HepG2 (cell line): ENCODE measurements around the gene IFITM10. TPM values are rescaled to one million over a fixed set of nuclear protein-coding genes. Genes with fewer than 3 reads are reported as not detected.

ENCODE experiments used
- ATAC-seq: fragments of 200-7000 bp; cut with Tn5 transposase; 3 replicates; pipeline ENCODE4 v1.9.1; 2020; ENCODE audit warnings: mild to moderate bottlenecking, moderate library complexity
- BruUV-seq: library from RNA; stranded (reverse); fragments of 400-500 nt; replicated peaks from 2 replicates; lab custom pipeline; 2021; lab: Mats Ljungman, UMichigan
- CTCF ChIA-PET: fragments of 300-600 bp; formaldehyde crosslinking; extraction: SDS; loops from one replicate; lab custom pipeline; 2021; ENCODE audit warnings: low total read pairs, inconsistent platforms, low intra/inter-chr PET ratio; lab: Yijun Ruan, JAX
- POLR2A ChIA-PET: fragments of 350-600 bp; sonication (Branson Sonifier 250); formaldehyde crosslinking; loops from one replicate; lab custom pipeline; 2020; ENCODE audit warnings: antibody characterized with exemption, inconsistent platforms; lab: Yijun Ruan, JAX
- DNase-seq: peaks from one replicate; pipeline ENCODE4 v3.0.0-alpha.2; 2015; ENCODE audit warnings: low spot score
- FAIRE-seq: peaks from 3 replicates; lab custom pipeline; 2011; peaks lifted over from hg19 to GRCh38; lab: Jason Lieb, UNC
- H2AFZ ChIP-seq: one replicate; pipeline ENCODE4 v1.6.1; 2011; ENCODE audit warnings: low read length, inconsistent platforms
- H3K27ac ChIP-seq: fragments of 300-600 bp; 3 replicates; pipeline ENCODE4 v1.8.0; 2011; ENCODE audit warnings: mixed run types, mild to moderate bottlenecking, mixed read lengths, low read length, inconsistent platforms; ENCODE audit not compliant: insufficient read depth; ENCODE audit errors: extremely low read length
- H3K27me3 ChIP-seq, 2 experiments: fragments of 200-600 bp in 1 of 2; 2 replicates in 1 of 2; 3 replicates in 1 of 2; pipeline versions ENCODE4 v1.6.0 to v1.8.0; 2011; ENCODE audit warnings: low read length in 2 of 2, mild to moderate bottlenecking in 2 of 2, moderate library complexity in 2 of 2, inconsistent platforms in 1 of 2; ENCODE audit not compliant: insufficient read depth in 2 of 2, control insufficient read depth in 1 of 2
- H3K36me3 ChIP-seq, 2 experiments: fragments of 200-600 bp in 1 of 2; replicated peaks in 1 of 2; 2 replicates in 1 of 2; 3 replicates in 1 of 2; pipeline versions ENCODE4 v1.5.1 to v1.8.0; 2011; ENCODE audit warnings: low read length in 2 of 2, inconsistent platforms in 1 of 2; ENCODE audit not compliant: insufficient read depth in 2 of 2, control insufficient read depth in 1 of 2
- H3K4me1 ChIP-seq: 2 replicates; pipeline ENCODE4 v1.5.1; 2012; ENCODE audit warnings: low read length, inconsistent platforms; ENCODE audit not compliant: insufficient read depth
- H3K4me2 ChIP-seq: 2 replicates; pipeline ENCODE4 v1.6.0; 2011; ENCODE audit warnings: low read depth, low read length, inconsistent platforms
- H3K4me3 ChIP-seq, 3 experiments: fragments of 200-600 bp in 1 of 3; sonication (generic), shearing (Covaris generic) in 1 of 3; replicated peaks in 1 of 3; 2 replicates each; pipeline ENCODE4 v1.5.1; 2011 to 2016; ENCODE audit warnings: low read length in 3 of 3, inconsistent platforms in 2 of 3, low read depth in 2 of 3, mild to moderate bottlenecking in 2 of 3, control low read depth in 1 of 3, mixed read lengths in 1 of 3; ENCODE audit not compliant: insufficient read depth in 1 of 3
- H3K79me2 ChIP-seq: one replicate; pipeline ENCODE4 v1.6.1; 2011; ENCODE audit warnings: low read length, inconsistent platforms; ENCODE audit not compliant: insufficient read depth
- H3K9ac ChIP-seq: 2 replicates; pipeline ENCODE4 v1.6.0; 2011; ENCODE audit warnings: mild to moderate bottlenecking, low read depth, low read length, inconsistent platforms; ENCODE audit not compliant: insufficient read depth
- H3K9me3 ChIP-seq: 2 replicates; pipeline ENCODE4 v1.5.1; 2012; ENCODE audit warnings: mild to moderate bottlenecking, low read length
- H4K20me1 ChIP-seq: 2 replicates; pipeline ENCODE4 v1.6.0; 2011; ENCODE audit warnings: inconsistent platforms, mild to moderate bottlenecking, low read length, moderate library complexity; ENCODE audit not compliant: insufficient read depth
- AGO2 ChIP-seq: fragments of 200-400 bp; formaldehyde crosslinking; optimal IDR thresholded peaks from 2 replicates; pipeline ENCODE3; 2017; ENCODE audit warnings: mild to moderate bottlenecking, low read depth, low read length, moderate library complexity
- CBX5 ChIP-seq: sonication (generic); formaldehyde crosslinking; IDR thresholded peaks from 2 replicates; pipeline ENCODE4 v1.4.0; 2020; ENCODE audit warnings: missing genetic modification reagents, borderline replicate concordance
- GABPA ChIP-seq, 2 experiments: IDR thresholded peaks; 2 replicates each; pipeline ENCODE4 v1.6.1; 2011 to 2016; ENCODE audit warnings: low read depth in 2 of 2, low read length in 1 of 2, missing biosample characterization in 1 of 2, missing genetic modification characterization in 1 of 2
- JUNB ChIP-seq: sonication (generic); formaldehyde crosslinking; IDR thresholded peaks from 2 replicates; pipeline ENCODE4 v1.8.0; 2022; ENCODE audit warnings: missing genetic modification reagents, mild to moderate bottlenecking, borderline replicate concordance
- RBFOX2 ChIP-seq: fragments of 200-400 bp; formaldehyde crosslinking; IDR thresholded peaks from 2 replicates; pipeline ENCODE4 v1.6.1; 2017; ENCODE audit warnings: low read depth, mild to moderate bottlenecking, low read length
- RORA ChIP-seq: sonication (generic); formaldehyde crosslinking; IDR thresholded peaks from 2 replicates; pipeline ENCODE4 v1.5.0; 2020; ENCODE audit warnings: mild to moderate bottlenecking, missing genetic modification reagents, moderate library complexity
- SIX4 ChIP-seq: sonication (generic); formaldehyde crosslinking; IDR thresholded peaks from 2 replicates; pipeline ENCODE4 v1.4.0; 2020; ENCODE audit warnings: missing genetic modification reagents
- SMARCC2 ChIP-seq: fragments of 450-650 bp; IDR thresholded peaks from 2 replicates; pipeline ENCODE4 v1.6.1; 2017; ENCODE audit warnings: antibody characterized with exemption, mild to moderate bottlenecking
- TAF1 ChIP-seq: sonication (generic); formaldehyde crosslinking; IDR thresholded peaks from 2 replicates; pipeline ENCODE4 v1.4.0; 2020; ENCODE audit warnings: missing genetic modification reagents
- ZBTB33 ChIP-seq: sonication (generic); formaldehyde crosslinking; IDR thresholded peaks from 2 replicates; pipeline ENCODE4 v1.4.0; 2020; ENCODE audit warnings: missing genetic modification reagents
- ZBTB38 ChIP-seq: sonication (generic); formaldehyde crosslinking; IDR thresholded peaks from 2 replicates; pipeline ENCODE4 v1.5.1; 2020; ENCODE audit warnings: mild to moderate bottlenecking, missing genetic modification reagents
- WGBS: methylation state at CpG from one replicate; pipeline ENCODE4 v1.1.6; 2017; ENCODE audit warnings: low lambda C conversion rate; 5-methylcytosine and 5-hydroxymethylcytosine counted together
- in situ Hi-C: cut with HindIII; loops from 2 replicates; pipeline ENCODE4 v1.10.0; 2017; ENCODE audit warnings: low pct_unique_long_range_greater_than_20kb; ENCODE audit not compliant: extremely low pct_ligation_motif_present
- intact Hi-C: fragments of 100-400 bp; cut with micrococcal nuclease; formaldehyde crosslinking; loops from one replicate; pipeline ENCODE4 v1.10.0; 2022; ENCODE audit not compliant: unreplicated experiment
- polyA plus RNA-seq, 8 experiments: library from polyadenylated mRNA; depleted of rRNA in 3 of 8; stranded (reverse) in 7 of 8; unstranded in 1 of 8; fragments of >200 nt; fragmentation: Illumina TruSeq in 4 of 8; extraction: Trizol in 4 of 8; gene quantifications; 2 replicates each; pipeline versions ENCODE4 v1.2.1 to v1.2.3, GENCODE V29; 2011 to 2016; ENCODE audit warnings: low read depth in 4 of 8, missing spikeins in 1 of 8, mixed read lengths in 1 of 8; ENCODE audit not compliant: insufficient read depth in 1 of 8
- total RNA-seq, 5 experiments: library from RNA; depleted of rRNA; stranded (reverse); fragments of >200 nt; fragmentation: Illumina TruSeq; extraction: Trizol; gene quantifications; 2 replicates each; pipeline ENCODE4 v1.2.3, GENCODE V29; 2016; ENCODE audit warnings: low read depth in 1 of 5

Gene IFITM10
- total and polyA plus RNA-seq, 2 of the 13 experiments (the other 11 are each of a cell fraction or from before 2014, with no cell fraction given) = 0.09 to 0.13 TPM

GRCh38 chr11:1751999-1752906 is 1.9 kb upstream of the IFITM10 start:
- TF ChIP-seq SMARCC2 (no peak), TAF1 (no peak), CBX5 (CRISPR knock-in tag) (no peak), RBFOX2 (peak; percentile 44; the same call in 1 of the 2 replicates), SIX4 (CRISPR knock-in tag) (no peak), AGO2 (peak; percentile 59), JUNB (CRISPR knock-in tag) (no peak), ZBTB33 (peak; percentile 88), GABPA (IDR thresholded peaks at IDR 0.05; ENCODE audit: low read depth, low read length) (no peak), GABPA (CRISPR knock-in tag; IDR thresholded peaks at IDR 0.05; ENCODE audit: low read depth) (no peak), ZBTB38 (0 out of 2 replicates have a peak, but pooled peaks have one; percentile 25), RORA (CRISPR knock-in tag) (no peak)
- TF ChIP-seq, all 625 proteins: peak for 4
- Histone ChIP-seq H3K9ac (no peak overlapping the region), H3K9me3 (no peaks in the 10 kb centered on the region), H3K27ac (no peak overlapping the region), H3K79me2 (no peaks in the 10 kb centered on the region), H3K27me3 (peaks cover 0 to 2% of the 10 kb centered on the region in 2 experiments; a peak in 1 of 5 replicates), H3K4me2 (no peak overlapping the region), H3K4me3 (no peak overlapping the region), H3K36me3 (peaks cover 18 to 26% of the 10 kb centered on the region in 2 experiments; a peak in 4 of 5 replicates), H2AFZ (no peak overlapping the region), H3K4me1 (peaks cover 22% of the 10 kb centered on the region; the same call in 1 of the 2 replicates), H4K20me1 (peaks cover 8% of the 10 kb centered on the region)
- no TSS peak for BruUV-seq
- FAIRE-seq (no peak), DNase-seq (no peak), ATAC-seq (no peak)
- ChIA-PET POLR2A (interaction anchor here (1.0 to 1.5 kb wide), 4 partner anchors 10 to 100 kb away, joined by 3 to 6 read pairs (median 6); partner anchors contain the start of gene CTSD), CTCF (no interaction called here)
- intact Hi-C loops = no loop called here
- in situ Hi-C loops = no loop called here
- WGBS = 73% methylated on average over 3 of the region's 24 CpGs
